RWPE2 (cell line): Measurements from ENCODE around the gene PLEKHN1.

Source experiments
- ATAC-seq: fragments of 200-7000 bp; cut with Tn5 transposase; 3 replicates; pipeline ENCODE4 v1.9.1; 2021; ENCODE audit warnings: low read depth
- DNase-seq: peaks from one replicate; pipeline ENCODE4 v3.0.0-alpha.2; 2020; ENCODE audit warnings: low spot score
- H3K27ac ChIP-seq: fragments of 450-650 bp; 2 replicates; pipeline ENCODE4 v1.5.1; 2017; ENCODE audit warnings: mild to moderate bottlenecking; ENCODE audit not compliant: poor library complexity, severe bottlenecking
- H3K27me3 ChIP-seq: fragments of 250-450 bp; sonication (Bioruptor Pico); 2 replicates; pipeline ENCODE4 v1.5.1; 2021; ENCODE audit warnings: mild to moderate bottlenecking, moderate library complexity; ENCODE audit not compliant: insufficient read depth, poor library complexity, severe bottlenecking
- H3K36me3 ChIP-seq: fragments of 250-450 bp; sonication (Bioruptor Pico); 2 replicates; pipeline ENCODE4 v1.5.1; 2020; ENCODE audit warnings: low read depth, mild to moderate bottlenecking, moderate library complexity
- H3K4me1 ChIP-seq: fragments of 250-450 bp; sonication (Bioruptor Pico); 2 replicates; pipeline ENCODE4 v1.5.1; 2021; ENCODE audit warnings: mild to moderate bottlenecking, moderate library complexity; ENCODE audit not compliant: insufficient read depth, poor library complexity, severe bottlenecking
- H3K4me3 ChIP-seq: fragments of 250-450 bp; sonication (Bioruptor Pico); 2 replicates; pipeline ENCODE4 v1.5.1; 2021; ENCODE audit warnings: mild to moderate bottlenecking, moderate library complexity; ENCODE audit not compliant: severe bottlenecking
- H3K9me3 ChIP-seq: fragments of 250-450 bp; sonication (Bioruptor Pico); 2 replicates; pipeline ENCODE4 v1.5.1; 2021; ENCODE audit warnings: mild to moderate bottlenecking, moderate library complexity; ENCODE audit not compliant: severe bottlenecking
- CTCF ChIP-seq: fragments of 450-650 bp; IDR thresholded peaks from one replicate; pipeline ENCODE4 v1.5.1; 2017; ENCODE audit warnings: mild to moderate bottlenecking, moderate library complexity; ENCODE audit not compliant: poor library complexity, severe bottlenecking

PLEKHN1 gene

GRCh38 chr1:927234-927633 is 39.0 kb upstream of the PLEKHN1 start:
- ATAC-seq (no peak), DNase-seq (no peak)
- Histone ChIP-seq H3K4me1 (no peaks in the 10 kb centered on the region), H3K4me3 (no peak overlapping the region), H3K27ac (no peak overlapping the region), H3K27me3 (peaks cover 78% of the 10 kb centered on the region), H3K36me3 (no peaks in the 10 kb centered on the region), H3K9me3 (no peaks in the 10 kb centered on the region)
- TF ChIP-seq CTCF = no peak

- DNase-seq = no peak
- Histone ChIP-seq H3K4me1 (no peaks in the 10 kb centered on the region), H3K36me3 (no peaks in the 10 kb centered on the region), H3K4me3 (no peak overlapping the region), H3K27ac (no peak overlapping the region), H3K9me3 (no peaks in the 10 kb centered on the region), H3K27me3 (peaks cover 78% of the 10 kb centered on the region)
- ATAC-seq = no peak
- TF ChIP-seq CTCF = no peak
Observed at GRCh38 chr1:927748-928147, 38.5 kb upstream of the PLEKHN1 start.

- Histone ChIP-seq H3K36me3 (no peaks in the 10 kb centered on the region), H3K27me3 (peaks cover 79% of the 10 kb centered on the region), H3K4me3 (no peak overlapping the region), H3K9me3 (no peaks in the 10 kb centered on the region), H3K4me1 (no peaks in the 10 kb centered on the region), H3K27ac (no peak overlapping the region)
- TF ChIP-seq CTCF = no peak
- ATAC-seq (no peak), DNase-seq (no peak)
Observed at GRCh38 chr1:928825-929661, 37.2 kb upstream of the PLEKHN1 start.

- peaks cover 76% of the 10 kb centered on the region for H3K27me3 ChIP-seq
- no peak for TF ChIP-seq CTCF
Observed at GRCh38 chr1:929712-930632, 36.3 kb upstream of the PLEKHN1 start.

More at GRCh38 chr1:929712-930632, 36.3 kb upstream of the PLEKHN1 start:
- H3K9me3 ChIP-seq = no peaks in the 10 kb centered on the region
- H3K27ac ChIP-seq = no peak overlapping the region
- no peaks in the 10 kb centered on the region for H3K36me3 ChIP-seq
- no peaks in the 10 kb centered on the region for H3K4me1 ChIP-seq
- DNase-seq (no peak), ATAC-seq (no peak)
- H3K4me3 ChIP-seq = no peak overlapping the region
